Activated CD4-positive, CD25-positive, alpha-beta regulatory T cell treated with anti-CD3 and anti-CD28 coated beads, Interleukin-2, amount 50 U/mL, for 16 hours (primary cell): ENCODE measurements around the gene GGTA1.
"Not testable (repeated sequence)": the region's sequence is repeated elsewhere in the genome, so short reads cannot be mapped to it uniquely, and the experiment has no call there.

Experiments
- DNase-seq: peaks from one replicate; pipeline ENCODE4 v3.0.0-alpha.2; 2020; ENCODE audit warnings: low read depth, low spot score

GGTA1 gene

GRCh38 chr9:121499427-121500164 is at the start of gene GGTA1:
Gene GGTA1, minus strand, starts transcription at chr9:121499844. Its CDS starts 31,922 bp downstream, at chr9:121467922.
- DNase-seq = no peak

GRCh38 chr9:121548666-121549065 is 49.0 kb upstream of the GGTA1 start:
- DNase-seq = no peak

- peak; percentile 26 for DNase-seq
These were observed 46.3 kb upstream of the GGTA1 start for GRCh38 chr9:121545875-121546423.

GRCh38 chr9:121545150-121545874 is 45.7 kb upstream of the GGTA1 start:
- DNase-seq = no peak

- no peak for DNase-seq
These were observed 42.4 kb upstream of the GGTA1 start for GRCh38 chr9:121542025-121542424.

- DNase-seq = no peak
These were observed 41.6 kb upstream of the GGTA1 start for GRCh38 chr9:121541256-121541655.

GRCh38 chr9:121538221-121538620 is 38.6 kb upstream of the GGTA1 start:
- DNase-seq = no peak

GRCh38 chr9:121537283-121537682 is 37.6 kb upstream of the GGTA1 start:
- no peak for DNase-seq

GRCh38 chr9:121532881-121533280 is 33.2 kb upstream of the GGTA1 start:
- no peak for DNase-seq

- DNase-seq = no peak
These were observed 29.8 kb upstream of the GGTA1 start for GRCh38 chr9:121529237-121529987.

GRCh38 chr9:121528642-121529041 is 29.0 kb upstream of the GGTA1 start:
- no peak for DNase-seq

- no peak for DNase-seq
These were observed 27.7 kb upstream of the GGTA1 start for GRCh38 chr9:121527371-121527770.

GRCh38 chr9:121519688-121520087 is 20.0 kb upstream of the GGTA1 start:
- DNase-seq = not testable (repeated sequence)

GRCh38 chr9:121518634-121519033 is 19.0 kb upstream of the GGTA1 start:
- no peak for DNase-seq

- DNase-seq = not testable (repeated sequence)
These were observed 13.5 kb upstream of the GGTA1 start for GRCh38 chr9:121513166-121513565.

- no peak for DNase-seq
These were observed 11.3 kb upstream of the GGTA1 start for GRCh38 chr9:121510766-121511550.

GRCh38 chr9:121509180-121509579 is 9.5 kb upstream of the GGTA1 start:
- no peak for DNase-seq

- DNase-seq = no peak
These were observed 8.8 kb upstream of the GGTA1 start for GRCh38 chr9:121508415-121508814.

GRCh38 chr9:121505903-121506735 is 6.5 kb upstream of the GGTA1 start:
- no peak for DNase-seq

- DNase-seq = no peak
These were observed 3.8 kb upstream of the GGTA1 start for GRCh38 chr9:121503444-121503843.

- no peak for DNase-seq
These were observed 478 bp upstream of the GGTA1 start for GRCh38 chr9:121500165-121500478.
